Endodermal cell (in vitro differentiated cells): ENCODE data around the gene ATG4D. TPM values are rescaled to one million over a fixed set of nuclear protein-coding genes. Genes with fewer than 3 reads are reported as not detected.
A peak's percentile ranks its signal among the peaks of the same experiment; 100 is the strongest.

Experiments used
- DNase-seq: peaks from one replicate; pipeline ENCODE4 v3.0.0-alpha.2; 2017
- H3K27ac ChIP-seq: 2 replicates; pipeline ENCODE4 v1.5.1; 2013; ENCODE audit warnings: mild to moderate bottlenecking, low read depth, low read length, moderate library complexity
- H3K27me3 ChIP-seq: 2 replicates; pipeline ENCODE4 v1.6.1; 2013; ENCODE audit warnings: mild to moderate bottlenecking, low read length, moderate library complexity; ENCODE audit not compliant: insufficient read depth, control insufficient read depth, poor library complexity, severe bottlenecking
- H3K36me3 ChIP-seq: 2 replicates; pipeline ENCODE4 v1.7.0; 2013; ENCODE audit warnings: mild to moderate bottlenecking, low read length, moderate library complexity; ENCODE audit not compliant: control insufficient read depth, insufficient read depth
- H3K4me1 ChIP-seq: one replicate; pipeline ENCODE4 v1.7.0; 2013; ENCODE audit warnings: low read length; ENCODE audit not compliant: control insufficient read depth, insufficient read depth
- H3K4me3 ChIP-seq: 2 replicates; pipeline ENCODE4 v1.5.1; 2013; ENCODE audit warnings: mild to moderate bottlenecking, low read length, moderate library complexity
- H3K9ac ChIP-seq: 2 replicates; pipeline ENCODE4 v1.6.1; 2013; ENCODE audit warnings: mild to moderate bottlenecking, low read length, moderate library complexity; ENCODE audit not compliant: poor library complexity, severe bottlenecking; ENCODE audit errors: extremely low read depth
- H3K9me3 ChIP-seq: 2 replicates; pipeline ENCODE4 v1.6.1; 2013; ENCODE audit warnings: mild to moderate bottlenecking, low read length, moderate library complexity; ENCODE audit not compliant: control insufficient read depth
- H3K27ac Mint-ChIP-seq: 2 replicates; pipeline ENCODE4 v1.8.0; 2020; ENCODE audit warnings: mixed read lengths
- H3K27me3 Mint-ChIP-seq: 2 replicates; pipeline ENCODE4 v1.8.0; 2021; ENCODE audit warnings: mild to moderate bottlenecking, mixed read lengths; ENCODE audit not compliant: insufficient read depth
- H3K36me3 Mint-ChIP-seq: 2 replicates; pipeline ENCODE4 v1.8.0; 2020; ENCODE audit warnings: low read depth, mixed read lengths
- H3K4me1 Mint-ChIP-seq: 2 replicates; pipeline ENCODE4 v1.8.0; 2020; ENCODE audit warnings: mixed read lengths
- H3K4me3 Mint-ChIP-seq: 2 replicates; pipeline ENCODE4 v1.8.0; 2020; ENCODE audit warnings: mild to moderate bottlenecking, moderate library complexity, mixed read lengths
- H3K9me3 Mint-ChIP-seq: 2 replicates; pipeline ENCODE4 v1.8.0; 2020; ENCODE audit warnings: mild to moderate bottlenecking, mixed read lengths
- WGBS, 2 experiments: methylation state at CpG; one replicate each; pipeline versions ENCODE4 v1.1.5 to v1.1.7; 2013; ENCODE audit warnings: missing lambda C conversion rate in 2 of 2, mixed read lengths in 1 of 2; ENCODE audit not compliant: insufficient coverage in 1 of 2, insufficient read length in 1 of 2; 5-methylcytosine and 5-hydroxymethylcytosine counted together
- total RNA-seq, 2 donors: library from RNA; stranded (reverse); fragmentation: NEBNext Ultra II Directional in 1 of 2; extraction: Animal tissue kit (Norgen Biotek cat#: 25700) in 1 of 2; gene quantifications; 2 replicates in 1 of 2; 3 replicates in 1 of 2; pipeline ENCODE4 v1.2.1, GENCODE V29; 2021
- TF ChIP-seq, protein P1 (sequence below): fragments of 200-600 bp; sonication (generic); conservative IDR thresholded peaks from 2 replicates; pipeline ENCODE4 v1.5.0; 2021; ENCODE audit warnings: antibody characterized with exemption, mild to moderate bottlenecking

The ATG4D gene
- total RNA-seq, 2 donors from 2014 or later = 37.9 to 44.8 TPM

DNA sequence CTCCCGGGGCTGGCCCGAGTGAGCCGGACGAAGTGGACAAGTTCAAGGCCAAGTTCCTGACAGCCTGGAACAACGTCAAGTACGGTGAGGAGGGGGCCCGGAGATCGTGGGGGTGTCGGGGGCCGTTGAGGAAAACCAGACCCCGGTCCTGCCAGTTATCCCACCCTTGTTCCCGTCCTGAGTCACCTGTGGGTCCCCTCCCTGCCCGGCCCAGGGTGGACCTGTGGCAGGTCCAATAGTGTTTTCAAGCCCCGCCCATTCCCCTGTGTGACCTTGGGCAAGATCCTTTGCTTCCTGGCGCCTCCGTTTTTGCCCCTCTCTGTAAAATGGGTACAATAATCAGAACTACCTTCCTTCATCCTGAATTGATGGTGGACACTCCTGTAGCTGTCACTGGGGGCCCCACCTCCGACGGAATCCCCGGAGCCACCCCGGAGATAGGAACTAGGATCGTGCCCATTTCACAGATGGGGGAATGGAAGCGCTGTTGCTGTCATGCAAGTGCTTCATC, 593 bp downstream of the ATG4D start:
- Mint-ChIP-seq H3K4me1 (no peaks in the 10 kb centered on the region), H3K27ac (peak overlapping the region; percentile 83), H3K9me3 (no peaks in the 10 kb centered on the region), H3K4me3 (peak overlapping the region; percentile 81), H3K27me3 (peaks cover 2% of the 10 kb centered on the region), H3K36me3 (peaks cover 19% of the 10 kb centered on the region)
- 6 to 28% methylated on average over 16 to 22 of the region's 22 CpGs for WGBS, 2 experiments
- TF ChIP-seq, protein P1, sequence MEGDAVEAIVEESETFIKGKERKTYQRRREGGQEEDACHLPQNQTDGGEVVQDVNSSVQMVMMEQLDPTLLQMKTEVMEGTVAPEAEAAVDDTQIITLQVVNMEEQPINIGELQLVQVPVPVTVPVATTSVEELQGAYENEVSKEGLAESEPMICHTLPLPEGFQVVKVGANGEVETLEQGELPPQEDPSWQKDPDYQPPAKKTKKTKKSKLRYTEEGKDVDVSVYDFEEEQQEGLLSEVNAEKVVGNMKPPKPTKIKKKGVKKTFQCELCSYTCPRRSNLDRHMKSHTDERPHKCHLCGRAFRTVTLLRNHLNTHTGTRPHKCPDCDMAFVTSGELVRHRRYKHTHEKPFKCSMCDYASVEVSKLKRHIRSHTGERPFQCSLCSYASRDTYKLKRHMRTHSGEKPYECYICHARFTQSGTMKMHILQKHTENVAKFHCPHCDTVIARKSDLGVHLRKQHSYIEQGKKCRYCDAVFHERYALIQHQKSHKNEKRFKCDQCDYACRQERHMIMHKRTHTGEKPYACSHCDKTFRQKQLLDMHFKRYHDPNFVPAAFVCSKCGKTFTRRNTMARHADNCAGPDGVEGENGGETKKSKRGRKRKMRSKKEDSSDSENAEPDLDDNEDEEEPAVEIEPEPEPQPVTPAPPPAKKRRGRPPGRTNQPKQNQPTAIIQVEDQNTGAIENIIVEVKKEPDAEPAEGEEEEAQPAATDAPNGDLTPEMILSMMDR = no peak
- Histone ChIP-seq H3K9me3 (no peaks in the 10 kb centered on the region), H3K4me3 (peak overlapping the region; percentile 85), H3K27me3 (no peaks in the 10 kb centered on the region), H3K9ac (peak overlapping the region; percentile 76), H3K36me3 (peaks cover 15% of the 10 kb centered on the region), H3K4me1 (no peaks in the 10 kb centered on the region), H3K27ac (no peak overlapping the region)
- DNase-seq = peak; percentile 63

DNA sequence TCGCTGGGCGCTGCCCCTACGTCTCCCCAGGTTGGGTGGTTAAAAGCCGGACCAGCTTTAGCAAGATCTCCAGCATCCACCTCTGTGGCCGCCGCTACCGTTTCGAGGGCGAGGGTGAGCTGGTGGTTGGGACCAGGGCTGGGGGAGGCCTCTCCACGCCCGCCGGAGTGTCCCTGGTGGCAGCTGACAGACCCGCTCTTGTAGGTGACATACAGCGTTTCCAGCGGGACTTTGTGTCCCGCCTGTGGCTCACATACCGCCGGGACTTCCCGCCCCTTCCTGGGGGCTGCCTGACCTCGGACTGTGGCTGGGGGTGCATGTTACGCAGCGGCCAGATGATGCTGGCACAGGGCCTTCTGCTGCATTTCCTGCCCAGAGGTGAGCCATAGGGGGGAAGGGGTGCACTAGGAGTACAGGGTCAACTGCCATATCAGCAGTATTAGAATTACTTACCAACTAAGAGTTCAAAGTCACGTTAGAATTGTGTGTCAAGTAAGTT, 1.1 kb downstream of the ATG4D start:
- no peak overlapping the region for H3K9ac ChIP-seq
- TF ChIP-seq, protein P1 = no peak
- DNase-seq = peak; percentile 57
- Mint-ChIP-seq H3K36me3 (peaks cover 21% of the 10 kb centered on the region), H3K4me3 (peak overlapping the region; percentile 81), H3K4me1 (no peaks in the 10 kb centered on the region), H3K27ac (no peak overlapping the region), H3K9me3 (no peaks in the 10 kb centered on the region), H3K27me3 (peaks cover 1% of the 10 kb centered on the region)
- no peaks in the 10 kb centered on the region for H3K4me1 ChIP-seq
- 89 to 90% methylated on average over 20 to 23 of the region's 23 CpGs for WGBS, 2 experiments
- H3K36me3 ChIP-seq = peaks cover 15% of the 10 kb centered on the region
- H3K27ac ChIP-seq = no peak overlapping the region
- no peaks in the 10 kb centered on the region for H3K27me3 ChIP-seq
- peak overlapping the region; percentile 85 for H3K4me3 ChIP-seq
- H3K9me3 ChIP-seq = no peaks in the 10 kb centered on the region

DNA sequence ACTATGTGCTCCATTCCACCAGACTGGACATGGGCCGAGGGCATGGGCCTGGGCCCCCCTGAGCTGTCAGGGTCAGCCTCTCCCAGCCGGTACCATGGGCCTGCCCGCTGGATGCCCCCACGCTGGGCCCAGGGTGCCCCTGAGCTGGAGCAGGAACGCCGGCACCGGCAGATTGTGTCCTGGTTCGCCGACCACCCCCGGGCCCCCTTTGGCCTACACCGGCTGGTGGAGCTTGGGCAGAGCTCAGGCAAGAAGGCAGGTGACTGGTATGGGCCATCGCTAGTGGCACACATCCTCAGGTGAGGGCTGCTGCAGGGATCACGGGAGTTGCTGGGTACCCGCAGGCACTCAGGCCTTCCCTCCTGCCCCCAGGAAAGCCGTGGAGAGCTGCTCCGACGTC, 3.1 kb downstream of the ATG4D start:
- 96 to 98% methylated on average over 13 to 17 of the region's 17 CpGs for WGBS, 2 experiments

More for the DNA sequence above, 3.1 kb downstream of the ATG4D start:
- Mint-ChIP-seq H3K4me1 (no peaks in the 10 kb centered on the region), H3K27ac (no peak overlapping the region), H3K9me3 (no peaks in the 10 kb centered on the region), H3K4me3 (no peak overlapping the region), H3K27me3 (no peaks in the 10 kb centered on the region), H3K36me3 (peaks cover 37% of the 10 kb centered on the region)
- Histone ChIP-seq H3K27me3 (no peaks in the 10 kb centered on the region), H3K9me3 (no peaks in the 10 kb centered on the region), H3K4me1 (no peaks in the 10 kb centered on the region), H3K36me3 (peaks cover 15% of the 10 kb centered on the region), H3K9ac (no peak overlapping the region), H3K4me3 (no peak overlapping the region), H3K27ac (no peak overlapping the region)
- TF ChIP-seq, protein P1 = no peak
- no peak for DNase-seq
